GM12872 (cell line): ENCODE measurements around the gene ARFGEF3.

Experiments
- CTCF ChIP-seq: IDR thresholded peaks from 3 replicates; pipeline ENCODE4 v1.5.1; 2011; ENCODE audit warnings: low read depth, mild to moderate bottlenecking, low read length, moderate library complexity; ENCODE audit not compliant: insufficient read depth

ARFGEF3 gene

DNA sequence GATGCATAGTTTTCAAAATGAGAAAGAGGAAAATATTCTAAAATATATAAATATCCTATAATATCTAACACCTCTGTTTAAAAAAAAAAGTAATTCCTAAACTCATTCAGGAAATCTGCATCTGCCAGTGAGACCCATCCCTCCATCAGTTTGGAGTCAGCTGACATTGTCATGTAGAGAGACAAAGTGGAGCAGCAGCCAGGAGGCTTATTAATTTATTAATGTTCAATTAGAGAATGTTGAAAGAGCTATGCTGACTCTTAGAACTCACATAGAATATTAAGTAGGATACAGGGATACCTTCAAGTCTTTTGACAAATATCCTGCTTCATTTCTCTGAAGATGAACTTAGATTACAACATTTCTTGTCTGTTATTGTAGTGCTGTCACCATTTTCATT, 41.8 kb upstream of the ARFGEF3 start:
- TF ChIP-seq CTCF, result no peak

DNA sequence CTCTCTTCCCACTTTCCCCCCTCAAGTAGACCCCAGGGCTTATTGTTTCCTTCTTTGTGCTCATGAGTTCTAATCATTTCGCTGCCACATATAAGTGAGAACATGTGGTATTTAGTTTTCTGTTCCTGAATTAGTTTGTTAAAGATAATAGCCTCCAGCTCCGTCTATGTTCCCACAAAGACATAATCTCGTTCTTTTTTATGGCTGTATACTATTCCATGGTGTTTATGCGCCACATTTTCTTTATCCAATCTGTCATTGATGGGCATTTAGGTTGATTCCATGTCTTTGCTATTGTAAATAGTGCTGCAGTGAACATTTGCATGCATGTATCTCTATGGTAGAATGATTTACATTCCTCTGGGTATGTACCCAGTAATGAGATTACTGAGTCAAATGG, 37.6 kb upstream of the ARFGEF3 start:
- TF ChIP-seq CTCF, result no peak

- no peak for TF ChIP-seq CTCF
Measured at GRCh38 chr6:138128096-138128495, 33.6 kb upstream of the ARFGEF3 start.

DNA sequence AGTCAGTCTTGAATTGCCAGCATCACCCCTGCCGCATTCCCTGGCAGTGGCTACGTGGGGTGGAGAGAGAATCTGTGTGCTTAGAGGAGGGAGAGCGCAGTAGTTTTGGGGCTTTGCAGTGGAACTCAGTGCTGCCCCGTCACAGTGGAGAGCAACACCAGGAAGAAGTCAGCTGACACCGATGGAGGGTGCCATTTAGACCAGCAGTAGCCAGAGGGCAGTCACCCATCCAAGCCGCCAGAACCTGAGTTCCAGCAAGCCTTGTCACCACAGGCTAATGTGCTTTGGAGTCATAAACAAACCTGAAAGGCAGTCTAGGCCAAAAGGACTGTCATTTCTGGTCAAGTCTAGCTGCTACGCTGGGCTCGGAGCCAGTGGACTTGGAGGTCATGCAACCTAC, 32.5 kb upstream of the ARFGEF3 start:
- TF ChIP-seq CTCF, result no peak

- no peak for TF ChIP-seq CTCF
Measured at GRCh38 chr6:138142806-138143205, 18.9 kb upstream of the ARFGEF3 start.

- TF ChIP-seq CTCF, result no peak
Measured at GRCh38 chr6:138145402-138145801, 16.3 kb upstream of the ARFGEF3 start.

DNA sequence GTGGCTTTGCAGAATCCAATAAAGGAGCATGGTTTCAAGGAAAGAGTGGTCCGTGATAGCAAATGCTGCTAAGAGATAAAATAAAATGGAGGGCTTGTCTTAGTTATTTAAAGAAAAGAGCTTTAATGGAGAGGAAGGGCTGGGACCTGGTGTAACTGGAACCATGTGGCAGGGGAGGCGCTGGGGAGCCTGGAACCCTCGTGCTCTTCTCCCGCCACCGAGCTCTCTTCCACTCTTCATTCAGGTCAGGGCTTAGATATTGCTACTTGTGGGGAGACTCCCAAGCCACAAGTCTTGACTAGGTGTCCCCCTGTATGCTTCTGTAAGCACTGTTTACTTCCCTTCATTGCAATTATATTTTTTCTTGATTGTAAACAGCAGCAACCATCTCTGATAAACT, 15.2 kb upstream of the ARFGEF3 start:
- no peak for TF ChIP-seq CTCF

GRCh38 chr6:138155443-138155842, 6.3 kb upstream of the ARFGEF3 start:
- TF ChIP-seq CTCF, result no peak
